Transverse colon (tissue), 4 donors: ENCODE results near the gene WWOX. TPM values are rescaled to one million over a fixed set of nuclear protein-coding genes. Genes with fewer than 3 reads are reported as not detected.

Source experiments
- DNase-seq: peaks from one replicate; pipeline ENCODE4 v3.0.0-alpha.2; 2019
- H3K27ac ChIP-seq, 4 donors: fragments of 200-600 bp; sonication (generic); 2 replicates each; pipeline ENCODE4 v1.5.1; 2016 to 2018; ENCODE audit warnings: inconsistent platforms in 4 of 4
- H3K27me3 ChIP-seq: fragments of 200-600 bp; sonication (generic); 2 replicates; pipeline ENCODE4 v1.5.1; 2017; ENCODE audit warnings: inconsistent platforms
- H3K36me3 ChIP-seq, 4 donors: fragments of 200-600 bp; sonication (generic); 2 replicates each; pipeline ENCODE4 v1.5.1; 2017 to 2019; ENCODE audit warnings: inconsistent platforms in 4 of 4
- H3K4me1 ChIP-seq, 4 donors: fragments of 200-600 bp; sonication (generic); 2 replicates each; pipeline ENCODE4 v1.5.1; 2017 to 2020; ENCODE audit warnings: inconsistent platforms in 4 of 4
- H3K4me3 ChIP-seq, 4 donors: fragments of 200-600 bp; sonication (generic); 1 replicate in 1 of 4; 2 replicates in 3 of 4; pipeline versions ENCODE4 v1.5.1 to v1.6.1; 2017 to 2019; ENCODE audit warnings: inconsistent platforms in 4 of 4
- H3K9me3 ChIP-seq, 2 donors: fragments of 200-600 bp; sonication (generic); 2 replicates each; pipeline ENCODE4 v1.5.1; 2017 to 2019; ENCODE audit warnings: inconsistent platforms in 2 of 2
- CTCF ChIP-seq, 5 experiments: fragments of 200-600 bp in 3 of 5; fragments of 450-650 bp in 2 of 5; sonication (generic) in 3 of 5; IDR thresholded peaks; 1 replicate in 2 of 5; 2 replicates in 3 of 5; pipeline ENCODE4 v1.5.1; 2016 to 2017; ENCODE audit warnings: antibody characterized with exemption in 5 of 5, inconsistent platforms in 3 of 5, mild to moderate bottlenecking in 2 of 5, moderate library complexity in 1 of 5
- EP300 ChIP-seq: sonication (generic); formaldehyde crosslinking; IDR thresholded peaks from one replicate; pipeline ENCODE4 v1.6.1; 2017; ENCODE audit warnings: antibody characterized with exemption, low read depth
- POLR2A ChIP-seq: fragments of 450-650 bp; IDR thresholded peaks from one replicate; pipeline ENCODE4 v1.6.1; 2016; ENCODE audit warnings: antibody characterized with exemption, mild to moderate bottlenecking, moderate library complexity
- POLR2AphosphoS5 ChIP-seq, 3 donors: sonication (generic); formaldehyde crosslinking; IDR thresholded peaks; one replicate each; pipeline ENCODE4 v1.6.1; 2016; ENCODE audit warnings: antibody characterized with exemption in 3 of 3
- WGBS, 2 donors: methylation state at CpG; one replicate each; pipeline ENCODE4 v1.1.5; 2018; ENCODE audit warnings: low coverage in 1 of 2; 5-methylcytosine and 5-hydroxymethylcytosine counted together
- in situ Hi-C, 4 donors: fragments of 200-750 bp; cut with MboI; loops; one replicate each; pipeline versions ENCODE4 v1.15.0 to v1.15.1; 2017; ENCODE audit warnings: low sequenced_read_pairs in 3 of 4, low pct_ligation_motif_present in 1 of 4, low pct_unique_long_range_greater_than_20kb in 1 of 4
- intact Hi-C: fragments of 100-400 bp; cut with DNase I; formaldehyde crosslinking; loops from one replicate; pipeline ENCODE4 v1.15.1; 2023; ENCODE audit warnings: low total_unique reads
- total RNA-seq, 4 donors: library from RNA; depleted of rRNA; stranded (reverse); fragments of >200 nt; gene quantifications; one replicate each; pipeline ENCODE4 v1.1.0, GENCODE V29; 2016

WWOX gene
- total RNA-seq, 4 donors from 2014 or later: 11.2 to 53.8 (median 24.8) TPM

- Histone ChIP-seq H3K4me3 (no peak overlapping the region), H3K36me3 (no peaks in the 10 kb centered on the region), H3K4me1 (no peaks in the 10 kb centered on the region), H3K27me3 (no peaks in the 10 kb centered on the region), H3K9me3 (no peaks in the 10 kb centered on the region), H3K27ac (no peak overlapping the region)
- 73 to 80% methylated on average over 5 to 11 of the region's 11 CpGs for WGBS, 2 donors
- intact Hi-C loops: no loop called here
- TF ChIP-seq POLR2A (no peak), POLR2AphosphoS5 (IDR thresholded peaks at IDR 0.05) (no peak), EP300 (no peak), CTCF (IDR thresholded peaks at IDR 0.05) (no peak)
- no peak for DNase-seq
- in situ Hi-C loops: no loop called here
Measured at GRCh38 chr16:78473031-78473699, 373.7 kb downstream of the WWOX start.

GRCh38 chr16:78474762-78475161, 375.3 kb downstream of the WWOX start:
- Histone ChIP-seq H3K4me1 (no peaks in the 10 kb centered on the region), H3K27ac (no peak overlapping the region), H3K4me3 (no peak overlapping the region), H3K9me3 (no peaks in the 10 kb centered on the region), H3K27me3 (no peaks in the 10 kb centered on the region), H3K36me3 (no peaks in the 10 kb centered on the region)
- TF ChIP-seq POLR2AphosphoS5 (IDR thresholded peaks at IDR 0.05) (no peak), EP300 (no peak), CTCF (IDR thresholded peaks at IDR 0.05) (no peak), POLR2A (no peak)
- DNase-seq: no peak
- in situ Hi-C loops: no loop called here
- intact Hi-C loops: no loop called here
- 80 to 85% methylated on average over 4 of the region's 4 CpGs for WGBS, 2 donors

- no peak overlapping the region for H3K4me3 ChIP-seq
- no peaks in the 10 kb centered on the region for H3K9me3 ChIP-seq
- H3K36me3 ChIP-seq: no peaks in the 10 kb centered on the region
- intact Hi-C loops (no loop called here), in situ Hi-C loops (no loop called here)
- H3K4me1 ChIP-seq: no peaks in the 10 kb centered on the region
- TF ChIP-seq CTCF (IDR thresholded peaks at IDR 0.05): no peak
- no peak for TF ChIP-seq POLR2A
- no peak for TF ChIP-seq POLR2AphosphoS5 (IDR thresholded peaks at IDR 0.05)
- TF ChIP-seq EP300: no peak
- DNase-seq: no peak
- H3K27me3 ChIP-seq: no peaks in the 10 kb centered on the region
- WGBS, 2 donors: 86 to 89% methylated on average over 7 of the region's 7 CpGs
- no peak overlapping the region for H3K27ac ChIP-seq
Measured at GRCh38 chr16:78476615-78477014, 377.2 kb downstream of the WWOX start.

- no peaks in the 10 kb centered on the region for H3K36me3 ChIP-seq
- intact Hi-C loops: no loop called here
- H3K4me3 ChIP-seq: no peak overlapping the region
- no peaks in the 10 kb centered on the region for H3K4me1 ChIP-seq
- in situ Hi-C loops: no loop called here
- no peaks in the 10 kb centered on the region for H3K9me3 ChIP-seq
- no peak for DNase-seq
- H3K27me3 ChIP-seq: no peaks in the 10 kb centered on the region
- WGBS, 2 donors: 72 to 82% methylated on average over 6 to 7 of the region's 7 CpGs
- no peak overlapping the region for H3K27ac ChIP-seq
- no peak for TF ChIP-seq POLR2A
- peak in 2 of 5 experiments; percentile 12 to 39 for TF ChIP-seq CTCF (IDR thresholded peaks at IDR 0.05)
Measured at GRCh38 chr16:78478267-78478861, 378.9 kb downstream of the WWOX start.
